ENCODE data around the gene LAG3.

LAG3 gene

GRCh38 chr12:6772726-6773589 lies 638 bp downstream of the LAG3 start:
- DNase-seq = no peak

- DNase-seq = no peak
Observed at GRCh38 chr12:6773590-6774351, 1.5 kb downstream of the LAG3 start.

- no peak for DNase-seq
Observed at GRCh38 chr12:6774499-6775062, 2.3 kb downstream of the LAG3 start.

GRCh38 chr12:6775185-6776174 lies 3.2 kb downstream of the LAG3 start:
- no peak for DNase-seq

- no peak for DNase-seq
Observed at GRCh38 chr12:6777386-6777785, 5.1 kb downstream of the LAG3 start.

- no peak for DNase-seq
Observed at GRCh38 chr12:6778217-6778573, 5.9 kb downstream of the LAG3 start.

GRCh38 chr12:6778574-6779550 lies 6.5 kb downstream of the LAG3 start:
- DNase-seq = peak; percentile 90 to 93

- DNase-seq = no peak
Observed at GRCh38 chr12:6779708-6780432, 7.5 kb downstream of the LAG3 start.

- DNase-seq = no peak
Observed at GRCh38 chr12:6780573-6780972, 8.3 kb downstream of the LAG3 start.

- DNase-seq = no peak
Observed at GRCh38 chr12:6782119-6782518, 9.8 kb downstream of the LAG3 start.

- no peak for DNase-seq
Observed at GRCh38 chr12:6782850-6783566, 10.7 kb downstream of the LAG3 start.

- no peak for DNase-seq
Observed at GRCh38 chr12:6783828-6784227, 11.5 kb downstream of the LAG3 start.

GRCh38 chr12:6784296-6784695 lies 12.0 kb downstream of the LAG3 start:
- DNase-seq = no peak

- DNase-seq = no peak
Observed at GRCh38 chr12:6784761-6785160, 12.4 kb downstream of the LAG3 start.

GRCh38 chr12:6786416-6787094 lies 14.2 kb downstream of the LAG3 start:
- DNase-seq = no peak

GRCh38 chr12:6787309-6787708 lies 15.0 kb downstream of the LAG3 start:
- no peak for DNase-seq

GRCh38 chr12:6788972-6789924 lies 16.9 kb downstream of the LAG3 start, which contains the start of gene CD4:
TSS of gene CD4 (plus strand) at chr12:6789528. CDS start at chr12:6800139, 10,611 bp downstream.
- DNase-seq = peak; percentile 74

All from stimulated activated CD4-positive, alpha-beta T cell treated with anti-CD3 and anti-CD28 coated beads, Interleukin-2, amount 100 ng/mL, for 48 hours (primary cell).